PFSK-1 (cell line): Measurements from ENCODE around the gene TREM2.

Source experiments
- FOXP2 ChIP-seq: optimal IDR thresholded peaks from 2 replicates; pipeline ENCODE3; 2011; ENCODE audit warnings: borderline replicate concordance, control low read depth, inconsistent platforms; ENCODE audit not compliant: insufficient read depth; ENCODE audit errors: extremely low read length, extremely low read depth
- POLR2AphosphoS5 ChIP-seq: IDR thresholded peaks from 2 replicates; pipeline ENCODE4 v1.6.1; 2012; ENCODE audit warnings: low read depth, mild to moderate bottlenecking, control low read depth, low read length, moderate library complexity
- REST ChIP-seq, 2 experiments: IDR thresholded peaks; 2 replicates each; pipeline versions ENCODE4 v1.6.1 to v1.8.0; 2011 to 2012; ENCODE audit warnings: low read depth in 2 of 2, low read length in 2 of 2, control low read depth in 1 of 2, inconsistent platforms in 1 of 2, mild to moderate bottlenecking in 1 of 2, moderate library complexity in 1 of 2; ENCODE audit not compliant: insufficient read depth in 1 of 2
- TAF1 ChIP-seq: IDR thresholded peaks from 2 replicates; pipeline ENCODE4 v1.6.1; 2012; ENCODE audit warnings: low read length, control low read depth, borderline replicate concordance; ENCODE audit not compliant: insufficient read depth

- TF ChIP-seq POLR2AphosphoS5 = no peak
- TF ChIP-seq REST (IDR thresholded peaks at IDR 0.05; ENCODE audit: insufficient read depth in 1 of 2, low read depth in 2 of 2, low read length in 2 of 2) = no peak
- no peak for TF ChIP-seq FOXP2
- no peak for TF ChIP-seq TAF1
These were observed 3.4 kb downstream of the TREM2 start for GRCh38 chr6:41159415-41160082.
